Lower leg skin (tissue), 4 donors: ENCODE measurements around the gene ZNF618. TPM values are rescaled to one million over a fixed set of nuclear protein-coding genes. Genes with fewer than 3 reads are reported as not detected.

Experiments
- DNase-seq, 2 donors: peaks; one replicate each; pipeline ENCODE4 v3.0.0-alpha.2; 2019; ENCODE audit warnings: low spot score in 2 of 2
- H3K4me3 ChIP-seq: fragments of 200-600 bp; sonication (generic); 2 replicates; pipeline ENCODE4 v1.5.1; 2017; ENCODE audit warnings: mild to moderate bottlenecking, low read depth; ENCODE audit not compliant: poor library complexity, severe bottlenecking
- CTCF ChIP-seq, 3 donors: fragments of 450-650 bp; IDR thresholded peaks; one replicate each; pipeline ENCODE4 v1.5.1; 2016; ENCODE audit warnings: antibody characterized with exemption in 3 of 3, mild to moderate bottlenecking in 3 of 3, moderate library complexity in 2 of 3
- POLR2A ChIP-seq, 2 donors: fragments of 450-650 bp; IDR thresholded peaks; one replicate each; pipeline ENCODE4 v1.6.1; 2016 to 2017; ENCODE audit warnings: antibody characterized with exemption in 2 of 2, mild to moderate bottlenecking in 1 of 2, moderate library complexity in 1 of 2
- WGBS, 2 donors: methylation state at CpG; one replicate each; pipeline ENCODE4 v1.1.5; 2018; 5-methylcytosine and 5-hydroxymethylcytosine counted together
- intact Hi-C: fragments of 100-400 bp; cut with DNase I; formaldehyde crosslinking; loops from one replicate; pipeline ENCODE4 v1.15.0; 2023; ENCODE audit warnings: low total_unique reads
- total RNA-seq, 4 donors: library from RNA; depleted of rRNA; stranded (reverse); fragments of >200 nt; gene quantifications; one replicate each; pipeline ENCODE4 v1.1.0, GENCODE V29; 2016

ZNF618 gene
- total RNA-seq, 4 donors from 2014 or later, result 1.1 to 4.1 (median 2.5) TPM

DNA sequence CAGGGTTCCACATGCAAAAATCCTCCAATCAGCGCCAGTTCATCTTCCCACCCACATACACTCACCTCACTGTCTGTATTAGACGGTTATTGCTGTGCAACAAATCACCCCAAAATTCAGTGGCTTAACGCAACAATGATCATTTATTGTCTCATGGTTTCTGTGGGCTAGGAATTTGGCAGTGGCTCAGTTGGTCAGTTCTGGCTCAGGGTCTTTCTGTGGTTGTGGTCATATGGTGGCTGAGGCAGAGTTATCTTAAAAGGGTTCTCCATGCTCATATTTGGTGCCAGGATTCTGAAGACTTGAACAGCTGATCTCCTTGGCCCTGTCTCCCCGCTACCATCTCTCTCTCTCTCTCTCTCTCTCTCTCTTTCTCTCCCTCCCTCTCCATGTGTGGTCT lies 12.9 kb downstream of the ZNF618 start:
- 88 to 92% methylated on average over 4 of the region's 4 CpGs for WGBS, 2 donors
- TF ChIP-seq CTCF (IDR thresholded peaks at IDR 0.05) (no peak), POLR2A (IDR thresholded peaks at IDR 0.05) (no peak)
- no peak for DNase-seq
- intact Hi-C loops, result no loop called here
- H3K4me3 ChIP-seq, result no peak overlapping the region

- WGBS, 2 donors, result 95 to 98% methylated on average over 2 of the region's 2 CpGs
- DNase-seq, result no peak
- intact Hi-C loops, result no loop called here
- TF ChIP-seq POLR2A (IDR thresholded peaks at IDR 0.05), result no peak
- TF ChIP-seq CTCF (IDR thresholded peaks at IDR 0.05), result no peak
- no peak overlapping the region for H3K4me3 ChIP-seq
These were observed 14.6 kb downstream of the ZNF618 start for GRCh38 chr9:113890704-113891103.

DNA sequence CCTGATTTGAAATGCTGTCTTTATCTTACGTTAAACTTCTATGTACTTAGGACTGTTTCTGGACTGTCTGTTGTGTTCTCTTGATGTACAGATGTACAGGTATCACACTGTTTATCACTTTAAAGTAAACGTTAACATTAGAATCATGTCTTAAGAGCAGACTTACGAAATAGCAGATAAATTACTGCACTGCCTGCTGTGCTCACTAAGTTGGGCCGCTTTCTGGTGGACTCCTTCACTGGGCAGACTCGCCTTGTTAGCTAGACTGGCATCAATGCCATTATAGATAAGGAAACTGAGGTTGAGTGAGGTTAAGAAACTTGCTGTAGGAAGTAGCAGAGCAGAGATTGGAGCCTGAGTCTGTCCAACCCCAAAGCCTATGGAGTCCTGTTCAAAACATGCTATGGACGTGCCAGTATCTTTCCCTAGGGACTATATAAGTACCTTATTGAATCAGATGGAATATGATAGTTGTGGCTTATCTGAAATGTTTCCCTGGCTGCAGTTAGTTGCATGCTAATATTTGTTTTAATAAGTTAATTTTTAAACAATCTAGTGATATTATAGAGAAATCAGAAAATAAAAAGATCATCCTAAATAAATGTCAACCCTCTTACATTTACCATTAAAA lies 16.9 kb downstream of the ZNF618 start:
- TF ChIP-seq POLR2A (IDR thresholded peaks at IDR 0.05) (no peak), CTCF (IDR thresholded peaks at IDR 0.05) (no peak)
- WGBS, 2 donors, result 87 to 91% methylated on average over 6 of the region's 6 CpGs
- intact Hi-C loops, result no loop called here
- H3K4me3 ChIP-seq, result no peak overlapping the region
- peak in 1 of 2 donors; percentile 31 for DNase-seq

- 100% methylated on average over 1 of the region's 1 CpG for WGBS, 2 donors
- no peak for DNase-seq
- H3K4me3 ChIP-seq, result no peak overlapping the region
- no peak for TF ChIP-seq CTCF (IDR thresholded peaks at IDR 0.05)
- TF ChIP-seq POLR2A (IDR thresholded peaks at IDR 0.05), result no peak
- intact Hi-C loops, result no loop called here
These were observed 18.1 kb downstream of the ZNF618 start for GRCh38 chr9:113894166-113894565.

DNA sequence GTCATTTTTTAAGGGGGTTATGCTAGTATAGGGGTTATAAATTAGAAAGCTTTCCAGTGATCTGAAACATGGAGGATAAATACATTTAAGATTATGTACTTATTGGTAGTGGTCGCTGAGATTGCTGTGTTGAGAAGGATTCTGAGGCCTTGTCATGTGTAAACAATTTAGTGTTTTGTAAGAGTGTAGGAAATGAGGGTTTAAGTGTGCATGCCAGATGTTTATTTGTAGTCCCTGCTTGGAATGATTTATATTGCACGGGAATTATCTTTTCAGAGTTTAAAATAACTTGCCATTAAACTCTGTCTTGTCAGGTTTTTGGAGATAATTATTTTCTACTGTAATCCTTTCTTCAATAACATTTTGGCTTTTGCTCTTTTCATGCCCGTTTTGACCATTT lies 19.4 kb downstream of the ZNF618 start:
- WGBS, 2 donors, result 51 to 77% methylated on average over 3 of the region's 3 CpGs
- DNase-seq, result no peak
- intact Hi-C loops, result no loop called here
- TF ChIP-seq CTCF (IDR thresholded peaks at IDR 0.05) (no peak), POLR2A (IDR thresholded peaks at IDR 0.05) (no peak)
- no peak overlapping the region for H3K4me3 ChIP-seq

DNA sequence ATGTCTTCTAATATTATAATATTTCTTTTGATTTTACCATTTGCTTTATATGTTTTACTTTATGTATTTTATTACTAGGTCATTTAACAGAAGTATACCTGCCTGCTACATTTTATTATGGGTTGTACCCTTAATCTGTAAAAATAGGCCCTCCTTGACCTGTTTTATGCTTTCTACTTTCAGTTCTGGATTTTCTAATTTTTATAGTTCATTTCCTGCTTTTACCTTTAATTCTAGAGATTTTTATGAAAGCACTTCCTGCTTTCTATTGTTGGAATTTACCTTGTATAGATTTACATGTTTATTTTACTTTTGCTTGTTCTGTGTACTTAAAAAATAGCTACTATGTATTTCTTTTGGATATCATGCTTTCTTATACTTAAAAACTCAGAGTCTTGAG lies 20.6 kb downstream of the ZNF618 start:
- no peak for TF ChIP-seq CTCF (IDR thresholded peaks at IDR 0.05)
- no peak for TF ChIP-seq POLR2A (IDR thresholded peaks at IDR 0.05)
- no peak for DNase-seq
- intact Hi-C loops, result no loop called here
- no peak overlapping the region for H3K4me3 ChIP-seq
